DMS79 treated with DMSO at 0.1 percent for 48 hours (cell line): Measurements from ENCODE around the gene HAUS1.
A peak's percentile ranks its signal among the peaks of the same experiment; 100 is the strongest.

Experiments
- DNase-seq: peaks from one replicate; lab custom pipeline; 2025; lab: John Stamatoyannopoulos, UW

HAUS1 gene, protein sequence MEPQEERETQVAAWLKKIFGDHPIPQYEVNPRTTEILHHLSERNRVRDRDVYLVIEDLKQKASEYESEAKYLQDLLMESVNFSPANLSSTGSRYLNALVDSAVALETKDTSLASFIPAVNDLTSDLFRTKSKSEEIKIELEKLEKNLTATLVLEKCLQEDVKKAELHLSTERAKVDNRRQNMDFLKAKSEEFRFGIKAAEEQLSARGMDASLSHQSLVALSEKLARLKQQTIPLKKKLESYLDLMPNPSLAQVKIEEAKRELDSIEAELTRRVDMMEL

GRCh38 chr18:46104128-46104911 lies at the start of gene HAUS1:
Gene HAUS1, plus strand, starts transcription at chr18:46104385. Its CDS starts 27 bp downstream, at chr18:46104412.
- peak; percentile 95 for DNase-seq

GRCh38 chr18:46054956-46055837 lies 49.0 kb upstream of the HAUS1 start:
- no peak for DNase-seq

DNA sequence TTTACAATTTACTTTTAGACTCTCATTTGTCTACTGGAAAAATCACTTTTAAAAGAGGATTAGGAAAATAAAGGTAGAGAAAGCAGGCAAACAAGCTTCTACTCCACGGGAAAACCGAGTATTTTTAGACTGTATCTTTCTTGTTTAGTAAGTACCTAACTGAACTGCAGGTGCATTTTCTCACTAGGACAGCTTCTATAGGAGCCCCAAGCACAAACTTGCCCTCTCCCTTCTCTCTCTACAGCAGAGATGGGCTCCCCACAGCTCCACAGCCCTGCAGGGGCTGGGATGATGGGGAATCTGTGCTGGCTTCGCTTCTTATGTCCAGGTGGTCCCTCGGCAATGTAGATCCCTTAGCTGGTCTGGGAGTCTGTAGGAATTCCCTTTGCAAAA lies 48.4 kb upstream of the HAUS1 start:
- DNase-seq: no peak

DNA sequence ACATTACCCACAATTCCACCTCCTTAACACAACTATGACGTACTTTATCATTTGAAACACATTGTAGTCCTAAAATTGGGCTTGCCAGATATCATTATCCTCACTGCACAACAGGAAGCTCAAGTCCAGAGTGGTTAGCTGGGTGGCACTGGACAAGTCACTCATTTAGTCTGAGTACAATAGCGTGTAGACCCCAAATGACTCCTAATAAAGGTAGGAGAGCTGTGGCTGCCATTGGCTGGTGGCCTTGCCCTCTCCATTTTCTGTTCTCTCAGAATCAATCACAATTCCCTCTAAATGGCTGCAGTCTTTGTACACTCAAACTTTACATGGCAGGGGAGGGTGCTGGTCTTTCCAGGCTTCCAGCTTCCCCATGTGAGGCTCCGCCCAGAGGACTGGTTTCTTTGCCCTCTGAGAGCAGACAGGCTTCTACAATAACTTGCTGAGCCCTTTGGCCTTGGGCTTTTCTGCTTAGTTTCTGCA lies 43.8 kb upstream of the HAUS1 start:
- no peak for DNase-seq

GRCh38 chr18:46061387-46061786 lies 42.8 kb upstream of the HAUS1 start:
- no peak for DNase-seq

DNA sequence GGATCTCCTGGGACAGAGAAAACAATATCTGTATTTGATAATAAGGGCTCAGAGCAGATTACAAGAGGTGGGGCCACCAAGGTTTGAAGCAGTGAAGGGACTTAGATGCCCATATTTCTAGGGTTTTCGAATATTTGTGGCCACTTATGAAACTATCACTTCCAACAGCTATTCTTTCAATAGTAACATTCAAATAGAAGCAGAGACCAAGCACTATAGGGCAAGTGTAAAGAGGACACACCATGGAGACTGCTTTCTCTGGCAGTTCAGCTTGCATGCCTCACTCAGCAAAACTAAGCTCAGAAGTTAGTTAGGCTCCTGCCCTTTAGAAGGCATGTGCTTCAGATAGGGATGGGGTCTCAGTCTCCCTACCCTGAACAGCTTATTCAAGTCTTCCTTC lies 42.4 kb upstream of the HAUS1 start:
- no peak for DNase-seq

GRCh38 chr18:46062781-46063180 lies 41.4 kb upstream of the HAUS1 start:
- no peak for DNase-seq

GRCh38 chr18:46067438-46068007 lies 36.7 kb upstream of the HAUS1 start:
- DNase-seq: no peak

DNA sequence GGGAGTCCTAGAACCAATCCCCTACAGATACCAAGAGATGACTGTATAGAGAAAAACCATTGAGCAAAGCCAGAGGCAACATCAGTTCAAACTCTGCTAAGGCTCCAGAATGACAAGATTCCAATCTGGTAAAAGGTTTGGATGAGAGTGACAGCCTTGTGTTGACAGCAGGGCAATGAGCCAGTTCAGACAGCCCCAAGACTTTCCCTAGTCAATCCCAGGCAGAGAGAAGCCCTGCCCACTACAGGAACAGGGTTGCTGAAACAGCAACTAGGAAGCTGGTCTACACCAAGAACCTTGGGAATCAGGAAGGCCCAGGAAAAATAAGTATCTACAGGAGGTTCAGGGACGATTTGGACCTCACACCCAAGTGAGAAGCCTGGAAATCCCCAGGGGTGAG lies 35.4 kb upstream of the HAUS1 start:
- no peak for DNase-seq

DNA sequence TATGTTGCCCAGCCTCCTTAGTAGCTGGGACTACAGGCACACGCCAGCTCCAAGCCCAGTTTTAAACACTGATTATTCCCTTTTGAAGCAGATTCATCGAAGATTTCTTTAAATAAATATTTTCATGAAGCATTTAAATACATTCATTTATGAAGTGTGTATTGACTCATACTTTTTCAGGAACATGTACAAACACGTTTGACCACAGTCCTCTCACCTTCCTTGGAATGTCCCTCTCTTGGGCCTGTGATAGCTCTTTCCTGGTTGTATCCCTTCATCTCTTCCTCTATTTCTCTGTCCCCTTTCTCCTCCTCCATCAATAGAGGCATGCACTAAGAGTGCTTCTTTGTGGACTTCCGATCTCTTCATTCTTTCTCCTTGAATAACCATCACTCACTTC lies 34.7 kb upstream of the HAUS1 start:
- no peak for DNase-seq

- no peak for DNase-seq
Observed at GRCh38 chr18:46070232-46070631, 34.0 kb upstream of the HAUS1 start.

- DNase-seq: no peak
Observed at GRCh38 chr18:46070815-46071652, 33.2 kb upstream of the HAUS1 start.

GRCh38 chr18:46071653-46072375 lies 32.4 kb upstream of the HAUS1 start, which contains the start of gene PSTPIP2:
Gene PSTPIP2, minus strand, starts transcription at chr18:46072260. Its CDS starts 72 bp downstream, at chr18:46072188.
- DNase-seq: peak; percentile 17

DNA sequence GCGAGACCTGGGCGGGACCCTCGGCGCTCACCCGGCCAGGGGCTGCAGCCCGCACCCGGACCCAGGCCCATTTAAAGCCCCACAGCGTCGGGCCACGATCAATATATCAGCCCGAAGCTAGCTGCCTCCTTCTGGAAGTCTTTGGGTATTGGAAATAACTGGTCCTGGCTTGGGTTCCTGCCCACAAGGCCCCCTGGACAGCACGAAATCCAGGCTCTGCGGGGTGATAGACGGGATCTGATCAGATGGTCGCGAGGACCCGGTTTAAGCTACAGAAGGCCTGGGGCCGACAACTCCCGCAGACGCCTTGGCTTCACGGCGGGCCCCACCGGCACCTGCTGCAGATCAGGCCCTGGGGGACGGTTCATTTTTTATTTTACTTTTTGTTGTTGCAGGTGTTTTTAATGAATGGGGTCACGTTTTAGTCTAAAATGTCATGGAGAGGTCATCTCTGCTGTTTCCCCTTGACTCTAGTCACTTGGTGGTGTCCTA lies 31.8 kb upstream of the HAUS1 start:
- no peak for DNase-seq

GRCh38 chr18:46072959-46073358 lies 31.2 kb upstream of the HAUS1 start:
- DNase-seq: no peak

DNA sequence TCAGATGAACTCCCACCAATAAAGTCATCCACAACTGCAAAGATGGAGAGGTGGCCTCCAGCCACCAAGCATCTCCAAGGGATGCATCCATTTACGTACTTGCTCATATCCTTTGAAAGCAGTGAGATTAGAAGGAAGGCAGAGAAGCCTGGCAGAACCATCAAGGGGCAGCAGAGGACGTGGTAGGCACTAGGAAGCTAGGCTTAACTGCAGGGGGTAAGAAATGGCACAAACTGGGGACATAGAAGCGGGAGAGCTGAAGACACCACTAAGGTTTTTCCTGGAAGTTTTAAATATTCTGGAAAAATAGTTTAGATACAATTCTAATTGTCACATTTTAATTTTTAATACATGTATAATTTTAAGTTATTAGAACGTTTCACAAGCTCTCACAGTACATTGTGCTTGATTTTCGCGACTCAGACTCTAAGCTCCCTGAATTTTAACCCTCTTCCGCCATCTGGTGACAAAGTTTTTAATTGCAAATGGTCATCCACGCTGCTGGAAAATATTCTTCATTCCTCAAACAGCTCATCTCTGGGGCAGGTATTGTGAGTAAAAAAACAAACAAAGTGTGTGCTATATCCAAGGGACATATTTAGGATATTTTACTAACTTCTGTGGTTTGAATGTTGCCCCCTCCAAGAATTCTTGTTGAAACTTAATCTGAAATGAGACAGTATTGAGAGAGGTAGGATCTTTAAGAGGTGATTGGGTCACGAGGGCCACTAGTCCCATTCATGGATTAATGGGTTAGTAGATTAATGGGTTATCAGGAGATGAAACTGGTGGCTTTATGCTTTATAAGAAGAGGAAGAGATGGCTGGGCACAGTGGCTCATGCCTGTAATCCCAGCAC lies 30.5 kb upstream of the HAUS1 start:
- peak; percentile 87 for DNase-seq

- DNase-seq: no peak
Observed at GRCh38 chr18:46079336-46079735, 24.8 kb upstream of the HAUS1 start.

DNA sequence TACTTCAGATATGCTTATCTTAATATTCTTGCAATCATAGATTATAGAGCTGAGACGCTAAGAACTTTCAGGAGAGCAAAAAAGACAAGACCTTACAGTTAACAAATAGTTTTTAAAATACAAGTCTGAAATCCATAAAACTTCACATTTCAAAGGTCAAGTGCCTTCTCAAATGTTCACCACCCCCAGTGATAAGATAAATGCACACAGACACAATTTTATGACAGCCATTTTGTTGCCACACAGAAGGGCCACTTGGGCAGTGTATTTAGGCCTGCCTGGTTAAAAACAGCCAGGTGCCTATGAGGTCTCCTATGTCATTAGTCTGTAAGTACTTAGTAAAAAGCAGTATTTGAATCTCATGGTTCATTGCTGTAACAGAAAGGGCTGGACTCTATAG lies 24.0 kb upstream of the HAUS1 start:
- DNase-seq: no peak

- no peak for DNase-seq
Observed at GRCh38 chr18:46084431-46084830, 19.8 kb upstream of the HAUS1 start.
